GM12878 (cell line): ENCODE results near the gene LDLR. TPM values are rescaled to one million over a fixed set of nuclear protein-coding genes. Genes with fewer than 3 reads are reported as not detected.

Source experiments
- ATAC-seq: fragments of 200-7000 bp; cut with Tn5 transposase; 3 replicates; pipeline ENCODE4 v1.9.1; 2020; ENCODE audit warnings: mild to moderate bottlenecking, moderate library complexity
- BruUV-seq: library from RNA; stranded (reverse); fragments of 400-500 nt; replicated peaks from 2 replicates; lab custom pipeline; 2021; lab: Mats Ljungman, UMichigan
- CTCF ChIA-PET: fragments of 300-600 bp; sonication (Branson Sonifier 250); formaldehyde crosslinking; extraction: SDS; loops from one replicate; lab custom pipeline; 2021; ENCODE audit warnings: inconsistent platforms; lab: Yijun Ruan, JAX
- POLR2A ChIA-PET: fragments of 350-600 bp; formaldehyde crosslinking; extraction: SDS; loops from one replicate; lab custom pipeline; 2021; ENCODE audit warnings: inconsistent platforms; lab: Charles Lee
- RAD21 ChIA-PET: fragments of 300-600 bp; sonication (Branson Sonifier 250); formaldehyde crosslinking; loops from one replicate; lab custom pipeline; 2023; ENCODE audit warnings: antibody characterized with exemption; ENCODE audit not compliant: unreplicated experiment; lab: Charles Lee
- SMC1A ChIA-PET: fragments of 300-600 bp; sonication (Branson Sonifier 250); formaldehyde crosslinking; loops from one replicate; lab custom pipeline; 2023; ENCODE audit not compliant: unreplicated experiment, uncharacterized antibody; lab: Charles Lee
- DNase-seq: peaks from one replicate; pipeline ENCODE4 v3.0.0-alpha.2; 2011; ENCODE audit warnings: low read depth, low spot score
- FAIRE-seq: peaks from 3 replicates; lab custom pipeline; 2011; peaks lifted over from hg19 to GRCh38; lab: Jason Lieb, UNC
- H2AFZ ChIP-seq: 2 replicates; pipeline ENCODE4 v1.6.0; 2011; ENCODE audit warnings: low read depth, low read length, control low read depth; ENCODE audit not compliant: control insufficient read depth
- H3K27ac ChIP-seq: 2 replicates; pipeline ENCODE4 v1.5.1; 2011; ENCODE audit warnings: control low read depth; ENCODE audit not compliant: control insufficient read depth, insufficient read depth
- H3K27me3 ChIP-seq, 2 experiments: replicated peaks in 1 of 2; 2 replicates each; pipeline versions ENCODE4 v1.6.0 to v1.6.1; 2011; ENCODE audit warnings: low read length in 1 of 2; ENCODE audit not compliant: control insufficient read depth in 2 of 2, insufficient read depth in 2 of 2
- H3K36me3 ChIP-seq, 2 experiments: 2 replicates each; pipeline ENCODE4 v1.5.1; 2011; ENCODE audit warnings: low read length in 1 of 2; ENCODE audit not compliant: control insufficient read depth in 2 of 2, insufficient read depth in 2 of 2
- H3K4me1 ChIP-seq: 2 replicates; pipeline ENCODE4 v1.6.1; 2011; ENCODE audit warnings: mild to moderate bottlenecking, low read length, moderate library complexity, mixed read lengths; ENCODE audit not compliant: control insufficient read depth, insufficient read depth
- H3K4me2 ChIP-seq: 2 replicates; pipeline ENCODE4 v1.6.0; 2011; ENCODE audit warnings: control low read depth; ENCODE audit not compliant: control insufficient read depth, insufficient read depth
- H3K4me3 ChIP-seq: fragments of 200-600 bp; sonication (generic); 2 replicates; pipeline ENCODE4 v1.5.1; 2016
- H3K79me2 ChIP-seq: 2 replicates; pipeline ENCODE4 v1.6.0; 2011; ENCODE audit warnings: low read length; ENCODE audit not compliant: control insufficient read depth, insufficient read depth
- H3K9ac ChIP-seq: 2 replicates; pipeline ENCODE4 v1.8.0; 2011; ENCODE audit warnings: low read length, control low read depth, mixed read lengths; ENCODE audit not compliant: control insufficient read depth, insufficient read depth
- H3K9me3 ChIP-seq: replicated peaks from 3 replicates; pipeline ENCODE4 v1.5.1; 2011; ENCODE audit warnings: mild to moderate bottlenecking, low read length; ENCODE audit not compliant: control insufficient read depth, insufficient read depth
- H4K20me1 ChIP-seq: 2 replicates; pipeline ENCODE4 v1.6.0; 2011; ENCODE audit not compliant: control insufficient read depth, insufficient read depth
- BHLHE40 ChIP-seq, 2 experiments: fragments of 450-650 bp in 1 of 2; IDR thresholded peaks; 2 replicates each; pipeline ENCODE4 v1.6.1; 2011 to 2017; ENCODE audit warnings: low read depth in 2 of 2, borderline replicate concordance in 1 of 2, improper control_type of control experiment in 1 of 2, low read length in 1 of 2, mild to moderate bottlenecking in 1 of 2
- CBFB ChIP-seq: IDR thresholded peaks from 2 replicates; pipeline ENCODE4 v1.6.1; 2016; ENCODE audit warnings: antibody characterized with exemption, low read depth
- IRF3 ChIP-seq: fragments of 450-650 bp; IDR thresholded peaks from 2 replicates; pipeline ENCODE4 v1.6.1; 2014; ENCODE audit warnings: mild to moderate bottlenecking
- SP1 ChIP-seq: IDR thresholded peaks from one replicate; pipeline ENCODE4 v1.6.1; 2011; ENCODE audit warnings: low read depth, low read length
- WGBS: methylation state at CpG from one replicate; pipeline ENCODE4 v1.1.6; 2016; ENCODE audit warnings: low lambda C conversion rate; ENCODE audit not compliant: insufficient replicate concordance, insufficient coverage; ENCODE audit errors: missing lambda C conversion rate; 5-methylcytosine and 5-hydroxymethylcytosine counted together
- in situ Hi-C: fragments of 300-500 bp; cut with MboI; formaldehyde crosslinking; loops from 9 replicates; pipeline ENCODE4 v1.14.3; 2018; ENCODE audit warnings: mixed read lengths
- intact Hi-C: fragments of 100-400 bp; cut with micrococcal nuclease; formaldehyde crosslinking; loops from one replicate; pipeline ENCODE4 v1.14.2; 2022; ENCODE audit not compliant: unreplicated experiment
- polyA plus RNA-seq, 11 experiments: library from polyadenylated mRNA; depleted of rRNA in 4 of 11; unstranded in 6 of 11; stranded (reverse) in 5 of 11; fragments of >200 nt; fragmentation: Nextera tagmentation in 4 of 11; fragmentation: Illumina TruSeq in 1 of 11; extraction: Ambion mirVana in 4 of 11; extraction: Trizol in 1 of 11; gene quantifications; 1 replicate in 1 of 11; 2 replicates in 10 of 11; pipeline versions ENCODE4 v1.2.1 to v1.2.3, GENCODE V29; 2011 to 2016; ENCODE audit warnings: inconsistent platforms in 2 of 11, missing spikeins in 2 of 11, low read depth in 1 of 11
- total RNA-seq, 4 experiments: library from RNA; depleted of rRNA in 3 of 4; stranded (reverse); fragments of >200 nt in 3 of 4; fragmentation: Illumina TruSeq in 1 of 4; extraction: Trizol in 1 of 4; gene quantifications; 2 replicates each; pipeline versions ENCODE4 v1.2.1 to v1.2.3, GENCODE V29; 2013 to 2021

Gene LDLR
- total and polyA plus RNA-seq, 10 of the 15 experiments (the other 5 are each of a cell fraction or from before 2014, with no cell fraction given), result 11.3 to 59.2 (median 27.3) TPM

GRCh38 chr19:11136400-11137101, 47.3 kb downstream of the LDLR start:
- no peaks in the 10 kb centered on the region for H3K79me2 ChIP-seq
- 58% methylated on average over 14 of the region's 14 CpGs for whole genome bisulfite sequencing
- ChIA-PET SMC1A (interaction anchor here (0.5 kb wide), 1 partner anchor 22 kb away, joined by 4 read pairs; no protein-coding TSS in a partner anchor), POLR2A (no interaction called here), CTCF (interaction anchor here (1.3 to 4.1 kb wide), 3 partner anchors 8 to 68 kb away, joined by 4 to 15 read pairs (median 12); no protein-coding TSS in a partner anchor), RAD21 (interaction anchor here (1.2 kb wide), 1 partner anchor 68 kb away, joined by 3 read pairs; no protein-coding TSS in a partner anchor)
- TF ChIP-seq CBFB (no peak), SP1 (no peak), IRF3 (no peak), BHLHE40 (IDR thresholded peaks at IDR 0.05; ENCODE audit: borderline replicate concordance in 1 of 2, low read depth in 2 of 2, low read length in 1 of 2) (no peak)
- in situ Hi-C loops (no loop called here), intact Hi-C loops (loop anchor here (1.0 kb wide), 1 partner anchor 67 kb away; no protein-coding TSS in a partner anchor)
- H3K9ac ChIP-seq, result no peak overlapping the region
- H4K20me1 ChIP-seq, result no peaks in the 10 kb centered on the region; the same call in 1 of the 2 replicates
- no peaks in the 10 kb centered on the region for H3K27me3 ChIP-seq
- H2AFZ ChIP-seq, result no peak overlapping the region
- no peak for ATAC-seq
- H3K9me3 ChIP-seq, result no peaks in the 10 kb centered on the region; the same call in 2 of the 3 replicates
- peaks cover 7 to 13% of the 10 kb centered on the region in 2 experiments for H3K36me3 ChIP-seq
- no peak overlapping the region for H3K4me3 ChIP-seq
- H3K4me1 ChIP-seq, result peaks cover 7% of the 10 kb centered on the region
- no peak for DNase-seq
- H3K27ac ChIP-seq, result no peak overlapping the region
- H3K4me2 ChIP-seq, result no peak overlapping the region
- no peak for FAIRE-seq
- BruUV-seq, result no TSS peak
